Right lobe of liver (tissue), 4 donors: ENCODE measurements around the gene CLDN7.

Experiments
- CTCF ChIP-seq, 4 donors: fragments of 200-600 bp in 3 of 4; fragments of 450-650 bp in 1 of 4; IDR thresholded peaks; one replicate each; pipeline versions ENCODE4 v1.5.1 to v1.8.0; 2016 to 2022; ENCODE audit warnings: antibody characterized with exemption in 4 of 4, mild to moderate bottlenecking in 2 of 4
- POLR2A ChIP-seq: fragments of 450-650 bp; IDR thresholded peaks from one replicate; pipeline ENCODE4 v1.6.1; 2017; ENCODE audit warnings: antibody characterized with exemption, mild to moderate bottlenecking
- donor health status: DM: no; HTN: no; CAD: no.
- donor health status: DM: no; HTN: no; CAD: no.
- donor health status: DM: no; HTN: yes; CAD: no.

GRCh38 chr17:7248796-7249195 lies 13.5 kb downstream of the CLDN7 start:
- TF ChIP-seq CTCF (IDR thresholded peaks at IDR 0.05) = no peak
- TF ChIP-seq POLR2A = no peak
